GM21723 (cell line): ENCODE measurements around the gene EML4.

Source experiments
- ATAC-seq: cut with Tn5 transposase; IDR thresholded peaks from one replicate; pipeline ENCODE4 v1.9.1; 2021; ENCODE audit warnings: mild to moderate bottlenecking, moderate library complexity; ENCODE audit not compliant: unreplicated experiment

EML4 gene

DNA sequence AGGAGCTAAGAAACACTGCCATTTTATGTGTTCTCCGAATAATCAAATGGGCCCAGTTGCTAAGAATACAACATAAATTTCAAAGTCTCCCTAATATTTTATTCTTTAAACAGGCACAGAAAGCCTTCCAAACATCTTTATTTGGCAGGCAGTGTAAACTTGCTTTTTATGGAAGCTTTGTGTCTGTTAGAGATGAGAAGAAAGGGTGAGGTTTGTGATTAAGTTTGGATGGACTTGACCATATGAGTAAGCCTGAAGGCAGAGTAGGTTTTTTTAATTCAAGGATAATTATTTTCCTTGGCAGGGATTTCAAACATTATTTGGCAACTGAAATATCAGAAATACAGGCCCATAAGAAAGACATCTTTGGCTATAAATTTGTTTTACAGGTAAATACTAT, 129.0 kb downstream of the EML4 start:
- no peak for ATAC-seq

DNA sequence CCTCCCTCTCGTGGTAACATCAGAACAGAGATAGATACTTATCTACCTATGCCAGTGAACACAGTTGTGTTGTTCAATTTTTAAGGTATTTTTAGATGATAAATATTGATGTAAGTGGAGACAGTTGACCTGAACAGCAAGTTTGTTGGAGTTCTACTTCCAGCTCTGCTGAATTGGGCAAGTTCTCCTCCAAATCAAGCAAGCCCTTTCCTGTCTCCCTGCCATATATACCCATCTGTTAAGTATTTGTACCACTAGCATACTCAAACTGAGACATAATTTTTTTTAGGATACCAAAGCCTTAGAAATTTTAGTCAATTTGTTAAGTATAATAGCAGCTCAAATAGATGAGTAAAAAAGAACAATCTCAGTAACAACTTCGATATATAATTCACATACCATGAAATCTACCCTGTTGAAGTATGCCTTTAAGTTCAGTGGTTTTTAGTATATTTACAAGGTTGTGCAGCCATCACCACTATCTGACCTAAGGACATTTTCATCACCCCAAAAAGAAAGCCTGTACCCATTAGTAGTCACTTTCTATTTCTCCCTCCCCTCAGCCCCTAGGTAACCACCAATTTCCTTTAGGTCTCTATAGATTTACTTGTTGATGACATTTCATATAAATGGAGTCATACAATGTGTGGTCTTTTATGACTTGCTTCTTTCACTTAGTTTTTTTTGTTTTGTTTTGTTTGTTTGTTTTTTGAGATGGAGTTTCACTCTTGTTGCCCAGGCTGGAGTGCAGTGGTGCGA, 130.0 kb downstream of the EML4 start:
- ATAC-seq: no peak

DNA sequence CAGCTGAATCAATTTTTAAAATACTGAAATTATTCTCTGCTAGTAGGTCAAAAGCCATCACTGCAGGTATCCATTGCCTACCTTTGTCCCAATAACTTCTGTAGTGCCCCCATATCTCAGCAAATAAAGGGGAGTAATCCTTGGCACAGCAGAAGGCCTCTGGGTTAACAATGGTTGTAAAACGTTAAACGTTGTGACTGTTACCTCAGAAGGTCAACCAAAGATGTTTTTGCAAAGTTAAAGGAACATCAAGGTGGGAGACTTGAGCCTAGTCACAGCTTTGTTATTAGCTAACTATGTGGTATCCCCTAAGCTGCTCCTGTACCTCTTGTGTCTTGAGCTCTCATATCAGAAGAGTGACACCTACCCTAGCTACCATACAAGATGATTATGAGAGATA, 131.4 kb downstream of the EML4 start:
- no peak for ATAC-seq

DNA sequence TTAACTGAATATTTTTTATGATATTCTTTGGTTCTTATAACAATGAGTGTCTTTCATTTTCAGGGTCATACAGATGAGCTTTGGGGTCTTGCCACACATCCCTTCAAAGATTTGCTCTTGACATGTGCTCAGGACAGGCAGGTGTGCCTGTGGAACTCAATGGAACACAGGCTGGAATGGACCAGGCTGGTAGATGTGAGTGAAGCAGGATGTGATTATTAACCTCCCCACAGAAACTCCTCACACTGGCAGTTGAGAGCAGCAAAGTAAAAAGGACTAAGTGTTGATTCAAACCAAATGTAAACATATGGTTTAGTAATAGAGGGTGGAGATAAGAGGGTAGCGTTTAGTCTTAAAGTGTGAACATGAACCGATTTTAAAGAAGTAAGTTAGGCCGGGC, 134.1 kb downstream of the EML4 start:
- ATAC-seq: no peak

DNA sequence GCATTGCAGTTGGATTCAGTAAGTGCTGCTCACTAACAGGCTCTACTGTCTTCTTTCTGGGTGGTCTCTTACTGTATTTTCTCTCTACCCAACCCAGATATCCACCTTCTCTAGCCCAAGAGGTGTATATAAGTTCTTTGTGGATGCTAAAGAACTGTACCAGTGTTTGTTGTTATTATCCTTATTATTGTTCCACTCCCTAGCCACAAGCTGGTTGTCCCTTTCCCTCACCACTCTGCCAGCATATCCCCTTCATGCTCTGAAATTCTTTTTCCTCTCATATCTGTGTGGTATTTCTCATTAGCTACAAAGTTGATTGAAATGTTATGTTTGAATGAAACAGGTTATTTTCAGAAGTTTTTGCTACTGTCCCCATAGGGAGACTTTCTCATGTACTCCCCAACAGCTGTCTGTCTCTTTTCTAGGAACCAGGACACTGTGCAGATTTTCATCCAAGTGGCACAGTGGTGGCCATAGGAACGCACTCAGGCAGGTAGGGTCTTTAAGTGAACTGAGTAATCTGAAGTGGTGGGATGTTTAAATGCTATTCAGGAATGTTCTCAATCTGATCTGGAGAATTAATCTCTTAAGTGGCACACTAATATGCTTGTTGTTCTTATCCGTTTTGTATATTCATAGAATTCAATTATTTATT, 135.0 kb downstream of the EML4 start:
- ATAC-seq: no peak

DNA sequence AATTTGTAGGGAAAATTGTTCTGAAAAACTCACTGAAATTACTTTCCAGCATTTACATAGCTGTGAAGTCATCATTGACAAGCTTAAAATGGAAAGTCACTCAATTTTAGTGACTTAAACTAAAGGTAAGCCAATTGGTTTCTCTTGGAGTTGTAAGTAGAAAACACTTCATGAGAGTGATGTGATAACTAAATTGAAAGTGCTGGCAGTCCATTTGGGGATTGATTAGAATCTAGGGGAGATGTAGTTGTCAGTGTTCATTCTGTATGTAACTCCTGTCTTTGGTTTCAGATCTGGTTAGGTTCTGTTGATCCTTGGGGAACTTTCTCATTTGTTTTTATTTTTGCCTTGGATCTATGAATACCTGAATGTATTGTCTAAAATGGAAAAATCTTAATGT, 138.0 kb downstream of the EML4 start:
- no peak for ATAC-seq

DNA sequence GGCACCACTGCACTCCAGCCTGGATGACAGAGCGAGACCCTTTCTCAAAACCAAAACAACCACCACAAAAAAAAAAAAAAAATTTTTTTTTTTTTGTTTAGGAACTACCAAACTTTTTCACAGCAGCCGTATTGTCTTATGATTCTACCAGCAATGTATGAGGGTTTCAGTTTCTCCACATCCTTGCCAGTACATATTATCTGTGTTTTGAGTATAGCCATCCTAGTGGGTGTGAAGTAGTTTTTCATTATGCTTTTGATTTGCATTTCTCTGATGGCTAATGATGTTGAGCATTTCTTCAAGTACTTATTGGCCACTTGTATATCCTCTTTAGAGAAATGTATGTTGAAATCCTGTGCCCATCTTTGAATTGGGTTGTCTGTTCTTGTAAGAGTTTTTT, 140.2 kb downstream of the EML4 start:
- ATAC-seq: no peak

DNA sequence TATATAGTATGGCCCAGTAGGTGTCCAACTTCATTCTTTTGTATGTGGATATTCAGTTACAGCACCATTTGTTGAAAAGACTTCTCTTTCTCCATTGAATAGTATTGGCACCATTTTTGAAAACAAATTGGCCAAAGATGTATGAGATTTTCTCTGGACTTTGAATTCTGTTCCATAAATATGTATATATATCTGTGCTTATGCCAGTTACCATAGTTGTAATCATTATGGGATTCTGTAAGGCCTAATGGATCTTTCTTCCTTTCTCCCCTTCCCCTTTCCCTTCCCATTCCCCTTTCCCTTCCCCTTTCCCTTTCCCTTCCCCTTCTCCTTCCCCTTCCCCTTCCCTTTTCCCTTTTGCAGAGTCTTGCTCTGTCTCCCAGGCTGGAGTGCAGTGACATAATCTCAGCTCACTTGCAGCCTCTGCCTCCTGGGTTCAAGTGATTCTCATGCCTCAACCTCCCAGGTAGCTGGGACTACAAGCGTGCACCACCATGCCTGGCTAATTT, 140.9 kb downstream of the EML4 start:
- no peak for ATAC-seq

DNA sequence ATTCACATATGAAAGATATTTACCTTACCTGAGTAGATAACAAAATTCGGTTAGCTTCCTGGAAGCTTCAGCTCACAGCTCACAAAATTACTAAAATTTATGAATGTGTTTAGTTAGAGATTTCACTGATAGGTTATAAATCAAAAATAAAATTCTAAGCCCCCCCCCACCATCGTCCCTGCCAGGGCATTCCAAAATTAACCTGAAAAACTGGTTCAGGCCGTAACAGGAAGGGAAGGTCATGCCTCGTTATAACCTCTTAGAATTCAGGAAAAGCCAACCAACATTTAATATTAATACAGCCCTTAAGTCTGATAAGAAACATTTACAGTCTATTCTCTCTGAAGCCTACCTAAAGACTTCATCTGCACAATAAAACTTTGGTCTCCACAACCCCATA, 143.0 kb downstream of the EML4 start:
- no peak for ATAC-seq

DNA sequence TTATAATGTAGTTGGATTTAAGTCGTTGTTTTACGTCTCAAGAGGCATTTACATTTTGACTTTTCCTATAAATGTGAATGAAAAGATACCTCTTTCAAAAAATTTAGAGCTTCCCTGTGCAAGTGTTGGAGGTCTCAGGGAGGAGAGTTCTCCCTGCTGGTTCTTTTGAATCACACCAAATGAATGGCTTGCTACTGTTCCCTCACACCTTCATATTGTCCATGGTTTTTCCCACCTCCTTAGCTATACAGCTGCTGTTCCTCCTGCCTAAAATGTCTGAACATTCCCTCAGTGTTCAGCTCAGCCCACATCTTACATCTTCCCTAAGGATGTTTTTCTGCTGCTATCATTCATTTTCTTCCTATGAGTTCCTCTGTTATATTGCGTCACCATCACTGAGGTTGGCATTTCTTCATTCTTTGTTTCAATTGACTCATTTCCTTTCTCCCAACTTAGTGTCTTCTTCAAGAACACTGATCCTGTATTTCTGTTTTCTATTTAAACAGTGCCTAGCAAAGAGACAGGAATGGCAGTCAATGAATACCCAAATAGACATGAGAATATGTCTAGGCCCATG, 145.8 kb downstream of the EML4 start:
- no peak for ATAC-seq

DNA sequence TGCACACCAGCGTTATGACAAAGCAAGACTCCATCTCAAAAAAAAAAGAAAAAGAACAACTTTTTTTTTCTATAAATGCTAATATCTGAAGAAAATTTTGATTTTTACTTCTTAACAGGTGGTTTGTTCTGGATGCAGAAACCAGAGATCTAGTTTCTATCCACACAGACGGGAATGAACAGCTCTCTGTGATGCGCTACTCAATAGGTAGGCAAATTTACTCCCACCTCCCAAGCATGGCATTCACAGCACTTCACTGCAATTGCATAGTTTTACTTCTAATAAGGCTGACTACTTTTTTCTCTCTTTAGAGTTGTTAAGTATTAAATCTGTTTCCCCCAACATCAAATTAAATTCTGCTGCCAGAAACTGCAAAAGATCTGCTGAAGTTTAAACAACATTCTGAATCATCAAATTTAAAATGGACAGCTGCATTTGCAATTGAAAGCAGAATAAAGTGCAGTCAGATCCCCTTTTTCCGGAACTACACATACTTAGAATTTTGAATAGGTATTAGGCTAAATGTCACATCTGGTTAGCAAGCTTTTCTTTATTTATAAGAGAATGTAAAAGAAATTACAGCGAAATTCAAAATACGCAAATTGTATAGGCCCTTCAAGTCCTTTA, 146.8 kb downstream of the EML4 start:
- ATAC-seq: no peak

DNA sequence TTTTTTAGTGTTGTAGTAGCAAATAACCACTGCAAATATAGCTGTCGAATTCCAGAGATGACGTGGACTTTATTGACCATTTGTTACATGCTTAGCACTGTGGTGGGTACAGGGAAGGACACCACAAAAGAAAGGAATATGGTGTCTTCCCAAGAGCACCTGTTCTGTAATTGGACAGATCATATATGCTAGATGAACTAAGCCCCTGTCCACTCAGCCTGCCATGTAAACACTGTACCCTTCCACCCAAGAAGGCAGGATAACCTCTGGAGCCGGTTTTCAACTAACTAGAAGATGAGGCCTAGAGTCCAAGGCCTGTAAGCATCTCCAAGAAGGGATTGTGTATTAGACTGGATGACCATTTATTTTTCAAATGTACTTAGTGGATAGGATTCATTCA, 147.8 kb downstream of the EML4 start:
- ATAC-seq: no peak

DNA sequence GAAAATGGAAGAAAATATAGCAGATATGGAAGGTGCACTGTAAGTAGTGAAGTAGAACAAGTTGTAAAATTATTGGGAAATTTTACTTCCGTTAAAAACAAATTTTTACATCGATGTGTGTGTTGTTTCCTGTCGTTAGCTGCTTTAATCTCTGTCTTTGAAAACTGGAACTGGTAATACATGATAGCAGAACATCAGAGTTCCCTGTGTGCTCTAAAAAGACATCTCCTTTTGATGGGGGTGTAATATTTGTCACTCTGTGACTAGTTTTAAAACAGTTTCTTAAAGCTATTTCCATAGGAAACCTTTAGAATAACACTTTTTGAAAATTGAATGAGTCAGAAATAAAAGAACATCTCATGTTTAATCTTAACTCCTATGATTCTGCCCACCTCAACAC, 148.3 kb downstream of the EML4 start:
- ATAC-seq: no peak

DNA sequence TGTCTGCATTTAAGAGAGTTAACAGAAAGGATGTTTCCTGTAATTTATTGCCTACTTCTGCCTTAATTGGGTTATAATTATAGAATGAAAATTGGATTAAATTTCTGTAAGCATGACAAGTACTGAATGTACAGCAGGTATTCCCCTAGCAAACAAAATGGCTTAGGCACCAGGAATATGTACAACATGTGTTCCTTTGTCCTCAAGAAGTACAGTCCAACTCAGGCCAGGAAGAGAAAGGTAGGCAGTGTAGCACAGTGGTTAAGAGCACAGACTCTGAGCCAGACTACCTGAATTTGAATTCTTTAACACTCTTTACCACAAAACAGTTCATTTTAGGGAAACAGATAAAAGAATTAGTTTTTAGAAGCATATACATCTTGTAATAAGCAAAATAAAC, 148.8 kb downstream of the EML4 start:
- ATAC-seq: no peak

DNA sequence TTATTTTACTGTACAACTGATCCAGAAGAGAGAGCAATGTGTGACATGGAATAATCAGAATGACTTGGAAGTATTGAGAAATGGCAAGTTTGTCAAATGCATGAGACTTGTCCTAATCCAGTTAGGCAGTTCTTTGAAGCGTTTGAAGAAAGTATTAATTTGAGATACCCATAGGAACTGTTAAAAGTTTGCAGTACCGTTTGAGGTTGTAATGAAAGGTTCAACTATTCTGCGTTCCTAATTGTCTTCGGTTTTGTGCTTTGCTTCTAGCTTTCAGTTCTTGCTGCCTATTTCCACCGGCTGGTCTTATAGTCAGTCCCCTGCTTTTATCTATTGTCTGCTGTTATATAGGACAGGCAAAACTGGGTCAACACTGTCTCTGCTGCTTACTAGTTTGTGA, 150.1 kb downstream of the EML4 start:
- ATAC-seq: no peak

DNA sequence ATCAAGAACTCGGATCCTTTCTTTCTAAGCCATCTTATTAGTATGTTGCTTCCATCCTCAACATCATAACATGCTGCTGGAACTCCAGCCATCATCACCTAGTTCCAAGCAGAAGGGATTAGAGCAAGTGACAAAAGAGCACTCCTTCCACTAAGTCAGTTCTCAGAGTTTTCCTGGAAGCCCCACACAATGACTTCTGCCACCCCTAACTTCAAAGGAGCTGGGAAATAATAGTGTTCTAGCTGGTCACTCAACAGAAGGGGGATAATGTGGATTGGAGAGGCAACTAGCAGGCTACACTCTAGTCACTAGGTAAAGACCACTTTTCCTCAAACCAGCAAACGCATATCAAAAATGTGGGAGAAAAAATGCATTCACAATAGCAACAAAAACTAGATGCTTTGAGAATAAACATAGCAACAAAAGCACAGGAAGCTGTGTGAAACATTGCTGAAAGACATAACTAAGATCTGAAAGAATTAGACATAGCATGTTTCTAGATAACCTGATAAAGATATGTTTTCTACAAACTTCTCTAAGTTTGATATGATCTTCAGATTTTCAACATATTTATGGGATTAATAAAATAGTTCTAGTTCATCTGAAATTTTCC, 152.4 kb downstream of the EML4 start:
- ATAC-seq: no peak

DNA sequence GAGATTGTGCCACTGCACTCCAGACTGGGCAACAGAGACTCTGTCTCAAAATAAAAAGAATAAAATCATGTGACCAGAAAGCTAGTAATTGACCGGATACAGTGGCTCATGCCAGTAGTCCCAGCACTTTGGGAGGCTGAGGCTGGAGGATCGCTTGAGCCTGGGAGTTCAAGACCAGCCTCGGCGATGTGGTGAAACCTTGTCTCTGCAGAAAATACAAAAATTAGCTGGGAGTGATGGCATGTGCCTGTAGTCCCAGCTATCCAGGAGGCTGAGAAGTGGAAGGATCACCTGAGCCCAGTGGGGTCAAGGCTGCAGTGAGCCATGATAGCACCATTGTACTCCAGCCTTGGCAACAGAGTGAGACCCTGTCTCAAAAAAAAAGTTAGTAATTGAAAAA, 155.1 kb downstream of the EML4 start:
- ATAC-seq: no peak

DNA sequence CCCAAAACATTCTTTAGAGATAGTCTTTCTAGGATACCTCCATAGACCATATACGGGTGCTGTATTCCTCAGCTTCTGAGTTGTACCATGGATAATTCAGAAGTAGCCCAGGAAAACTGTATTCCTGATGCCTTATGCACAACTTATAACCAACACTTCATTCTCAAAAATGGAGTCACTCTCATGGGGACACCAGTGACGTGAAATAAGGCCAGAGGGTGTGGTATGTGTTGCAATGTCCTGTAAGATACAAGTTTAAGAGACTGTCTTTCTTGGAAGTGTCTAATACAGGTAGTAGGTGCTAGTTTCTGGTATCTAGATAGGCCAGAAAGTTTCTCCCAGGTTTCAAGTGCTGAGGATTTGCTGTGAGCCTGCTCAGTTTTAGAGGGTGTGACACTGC, 155.8 kb downstream of the EML4 start:
- ATAC-seq: no peak

DNA sequence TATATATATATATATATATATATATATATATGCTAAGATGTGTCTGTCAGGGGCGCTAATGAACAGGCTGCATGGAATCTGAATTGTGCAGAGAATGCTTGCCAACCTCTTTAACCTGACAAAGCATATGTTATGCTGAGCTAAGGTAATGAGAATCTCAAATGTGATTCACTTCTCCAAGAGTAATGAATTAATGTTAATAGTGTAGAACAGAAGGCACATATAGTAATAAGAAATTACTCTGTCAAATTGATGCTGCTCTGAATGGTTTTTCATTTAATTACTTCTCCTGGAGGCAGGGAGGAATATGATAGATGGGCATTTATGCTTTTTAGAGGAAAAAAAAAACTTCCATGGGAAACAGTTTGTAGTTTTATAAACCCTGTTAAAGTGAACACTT, 156.5 kb downstream of the EML4 start:
- no peak for ATAC-seq

DNA sequence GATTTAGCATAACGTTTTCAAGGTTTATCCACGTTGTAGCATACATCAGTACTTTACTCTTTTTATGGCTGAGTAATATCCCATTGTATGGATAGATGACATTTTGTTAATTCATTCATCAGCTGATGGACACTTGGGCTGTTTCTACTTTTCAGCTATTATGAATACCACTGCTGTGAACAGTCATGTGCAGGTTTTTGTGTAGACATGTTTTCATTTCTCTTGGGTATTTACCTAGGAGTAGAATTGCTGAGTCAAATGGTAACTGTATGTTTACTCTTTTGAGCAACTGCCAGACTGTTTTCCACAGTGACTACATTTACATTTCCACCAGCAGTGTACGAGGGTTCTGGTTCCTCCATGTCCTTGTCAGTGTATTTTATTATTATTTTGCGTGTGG, 158.0 kb downstream of the EML4 start:
- peak; percentile 66 for ATAC-seq

DNA sequence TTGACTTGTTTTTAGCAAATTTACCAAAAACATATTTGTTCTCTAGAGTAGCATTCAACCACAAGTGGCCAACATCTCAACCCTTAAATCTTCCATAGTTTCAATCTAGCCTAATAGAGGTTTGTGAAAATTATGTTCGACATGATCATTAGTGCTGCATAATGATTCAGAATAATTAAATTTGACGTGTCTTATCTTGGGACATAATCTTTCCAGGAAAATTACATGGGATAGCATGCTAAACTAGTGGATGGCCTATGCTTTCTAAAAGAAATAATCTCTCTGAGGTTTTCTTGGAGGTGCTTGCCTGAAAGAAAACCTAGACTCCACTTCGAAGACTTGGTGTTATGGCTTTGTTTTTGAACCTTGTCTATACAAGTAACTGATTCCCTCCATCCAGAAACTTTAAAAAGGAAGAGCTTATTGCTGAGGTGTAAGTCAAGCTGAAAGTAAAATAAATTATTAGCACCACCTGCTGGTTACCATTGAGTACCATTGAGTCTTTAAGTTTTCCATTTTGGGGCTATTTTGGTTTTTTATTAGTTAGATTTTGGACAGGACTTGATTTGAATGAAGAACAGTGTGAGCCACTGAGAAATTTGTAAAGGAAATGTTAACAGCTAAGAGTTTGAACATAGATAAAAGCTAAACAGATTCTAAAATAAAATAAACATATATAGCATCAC, 159.1 kb downstream of the EML4 start:
- ATAC-seq: no peak
